GM23248 (cell line): Measurements from ENCODE around the gene SNIP1. TPM values are rescaled to one million over a fixed set of nuclear protein-coding genes. Genes with fewer than 3 reads are reported as not detected.
A peak's percentile ranks its signal among the peaks of the same experiment; 100 is the strongest.

Source experiments
- DNase-seq: peaks from one replicate; pipeline ENCODE4 v3.0.0-alpha.2; 2015
- H2AFZ ChIP-seq: fragments of 200-600 bp; sonication (generic); 2 replicates; pipeline ENCODE4 v1.6.1; 2016; ENCODE audit warnings: antibody characterized with exemption
- H3F3A ChIP-seq: fragments of 200-600 bp; sonication (generic); 2 replicates; pipeline ENCODE4 v1.6.1; 2016; ENCODE audit warnings: mild to moderate bottlenecking, antibody characterized with exemption, mixed run types; ENCODE audit not compliant: insufficient read depth
- H3K27ac ChIP-seq: fragments of 200-600 bp; sonication (generic); 2 replicates; pipeline ENCODE4 v1.5.1; 2016; ENCODE audit warnings: mild to moderate bottlenecking
- H3K27me3 ChIP-seq: fragments of 200-600 bp; sonication (generic); replicated peaks from 2 replicates; pipeline ENCODE4 v1.6.1; 2016; ENCODE audit warnings: mild to moderate bottlenecking; ENCODE audit not compliant: insufficient read depth
- H3K36me3 ChIP-seq: fragments of 200-600 bp; sonication (generic); 2 replicates; pipeline ENCODE4 v1.6.1; 2016; ENCODE audit warnings: low read depth, mild to moderate bottlenecking
- H3K4me1 ChIP-seq: fragments of 200-600 bp; sonication (generic); 2 replicates; pipeline ENCODE4 v1.6.1; 2016; ENCODE audit warnings: mild to moderate bottlenecking; ENCODE audit not compliant: insufficient read depth
- H3K4me2 ChIP-seq: fragments of 200-600 bp; sonication (generic); one replicate; pipeline ENCODE4 v1.6.1; 2016; ENCODE audit warnings: mild to moderate bottlenecking; ENCODE audit not compliant: unreplicated experiment
- H3K4me3 ChIP-seq: fragments of 200-600 bp; sonication (generic); 2 replicates; pipeline ENCODE4 v1.5.1; 2016; ENCODE audit warnings: mild to moderate bottlenecking
- H3K79me2 ChIP-seq: fragments of 200-600 bp; sonication (generic); 2 replicates; pipeline ENCODE4 v1.6.1; 2016; ENCODE audit warnings: mild to moderate bottlenecking; ENCODE audit not compliant: insufficient read depth
- H3K9ac ChIP-seq: fragments of 200-600 bp; sonication (generic); 2 replicates; pipeline ENCODE4 v1.6.1; 2016; ENCODE audit warnings: mild to moderate bottlenecking
- H3K9me2 ChIP-seq: fragments of 200-600 bp; sonication (generic); 2 replicates; pipeline ENCODE4 v1.6.1; 2016; ENCODE audit warnings: mixed run types, mild to moderate bottlenecking, moderate library complexity; ENCODE audit not compliant: insufficient read depth
- H3K9me3 ChIP-seq: fragments of 200-600 bp; sonication (generic); one replicate; pipeline ENCODE4 v1.6.1; 2017; ENCODE audit warnings: low read depth
- H4K20me1 ChIP-seq: fragments of 200-600 bp; sonication (generic); 2 replicates; pipeline ENCODE4 v1.6.0; 2016; ENCODE audit not compliant: insufficient read depth
- EZH2 ChIP-seq: fragments of 200-600 bp; sonication (generic); IDR thresholded peaks from 2 replicates; pipeline ENCODE4 v1.6.1; 2018; ENCODE audit warnings: antibody characterized with exemption, mild to moderate bottlenecking; ENCODE audit not compliant: insufficient read depth, poor library complexity, severe bottlenecking
- EZH2phosphoT487 ChIP-seq: fragments of 200-600 bp; sonication (generic); IDR thresholded peaks from 2 replicates; pipeline ENCODE4 v1.6.1; 2018; ENCODE audit warnings: antibody characterized with exemption, moderate library complexity, mild to moderate bottlenecking, low read depth; ENCODE audit not compliant: insufficient read depth
- WGBS, 2 experiments: methylation state at CpG; one replicate each; pipeline ENCODE4 v1.1.6; 2015 to 2017; ENCODE audit warnings: low lambda C conversion rate in 2 of 2, low coverage in 1 of 2; ENCODE audit errors: missing lambda C conversion rate in 2 of 2; 5-methylcytosine and 5-hydroxymethylcytosine counted together
- in situ Hi-C: fragments of 300-500 bp; cut with MboI; formaldehyde crosslinking; loops from 2 replicates; pipeline ENCODE4 v1.15.0; 2020
- polyA plus RNA-seq: library from polyadenylated mRNA; unstranded; fragments of >200 nt; fragmentation: Nextera tagmentation; extraction: Ambion mirVana; gene quantifications from 2 replicates; pipeline ENCODE4 v1.2.1, GENCODE V29; 2016
- total RNA-seq: library from RNA; depleted of rRNA; stranded (reverse); fragments of >200 nt; shearing (Covaris generic); gene quantifications from 2 replicates; pipeline ENCODE4 v1.2.3, GENCODE V29; 2014; rRNA removed

The SNIP1 gene
- total RNA-seq = 12.3 and 12.4 TPM in 2 replicates
- 7.4 and 9.8 TPM in 2 replicates for polyA plus RNA-seq

GRCh38 chr1:37553927-37554808, at the start of gene SNIP1:
Gene SNIP1, minus strand, starts transcription at chr1:37554293. Its CDS starts 64 bp downstream, at chr1:37554229.
- Histone ChIP-seq H3K79me2 (peaks cover 49% of the 10 kb centered on the region), H3K9me2 (no peaks in the 10 kb centered on the region), H3K27me3 (no peaks in the 10 kb centered on the region), H3K9ac (peak within 1 kb of the TSS; percentile 98), H3K4me1 (peaks cover 28% of the 10 kb centered on the region), H3K9me3 (no peaks in the 10 kb centered on the region), H3K4me3 (peak within 1 kb of the TSS; percentile 99), H3K27ac (peak within 1 kb of the TSS; percentile 82), H2AFZ (peak within 1 kb of the TSS; percentile 81), H4K20me1 (0 out of 2 replicates have a peak, but pooled peaks cover 3% of the 10 kb centered on the region), H3K36me3 (peaks cover 6% of the 10 kb centered on the region; the same call in 1 of the 2 replicates), H3F3A (peaks cover 22% of the 10 kb centered on the region), H3K4me2 (peak within 1 kb of the TSS; percentile 93)
- TF ChIP-seq EZH2 (no peak), EZH2phosphoT487 (no peak)
- DNase-seq = peak; percentile 98
- in situ Hi-C loops = no loop called here
- whole genome bisulfite sequencing, 2 experiments = 10 to 13% methylated on average over 42 to 54 of the region's 54 CpGs

- peaks cover 17% of the 10 kb centered on the region for H3K4me1 ChIP-seq
- no peaks in the 10 kb centered on the region for H3K9me2 ChIP-seq
- H3K4me2 ChIP-seq = no peak overlapping the region
- in situ Hi-C loops = no loop called here
- no peaks in the 10 kb centered on the region for H4K20me1 ChIP-seq
- WGBS, 2 experiments = 41 to 45% methylated on average over 8 of the region's 8 CpGs
- peaks cover 4% of the 10 kb centered on the region; the same call in 1 of the 2 replicates for H3F3A ChIP-seq
- H3K27ac ChIP-seq = no peak overlapping the region
- peak; percentile 74 for DNase-seq
- no peak overlapping the region for H2AFZ ChIP-seq
- no peaks in the 10 kb centered on the region for H3K9me3 ChIP-seq
- TF ChIP-seq EZH2phosphoT487 = no peak
- H3K9ac ChIP-seq = no peak overlapping the region
- no peak overlapping the region for H3K4me3 ChIP-seq
- no peaks in the 10 kb centered on the region for H3K79me2 ChIP-seq
- no peaks in the 10 kb centered on the region for H3K36me3 ChIP-seq
- H3K27me3 ChIP-seq = no peaks in the 10 kb centered on the region
These were observed 48.9 kb upstream of the SNIP1 start for GRCh38 chr1:37602750-37603694.

GRCh38 chr1:37601441-37601840, 47.3 kb upstream of the SNIP1 start:
- peaks cover 9% of the 10 kb centered on the region for H3F3A ChIP-seq

GRCh38 chr1:37599940-37600339, 45.8 kb upstream of the SNIP1 start:
- 57% methylated on average over 5 of the region's 5 CpGs for WGBS, 2 experiments
- H3K79me2 ChIP-seq = peaks cover 8% of the 10 kb centered on the region
- TF ChIP-seq EZH2phosphoT487 (no peak), EZH2 (no peak)
- in situ Hi-C loops = no loop called here
- no peak overlapping the region for H3K4me2 ChIP-seq
- no peak overlapping the region for H3K27ac ChIP-seq
- H3K9me2 ChIP-seq = no peaks in the 10 kb centered on the region
- H4K20me1 ChIP-seq = no peaks in the 10 kb centered on the region
- no peak overlapping the region for H3K4me3 ChIP-seq
- H3K9me3 ChIP-seq = no peaks in the 10 kb centered on the region
- no peaks in the 10 kb centered on the region for H3K27me3 ChIP-seq
- no peak overlapping the region for H3K9ac ChIP-seq
- H2AFZ ChIP-seq = no peak overlapping the region
- 0 out of 2 replicates have a peak, but pooled peaks cover 6% of the 10 kb centered on the region for H3K4me1 ChIP-seq
- DNase-seq = no peak
- no peaks in the 10 kb centered on the region for H3K36me3 ChIP-seq
- H3F3A ChIP-seq = peaks cover 9% of the 10 kb centered on the region; the same call in 1 of the 2 replicates

More at GRCh38 chr1:37601441-37601840, 47.3 kb upstream of the SNIP1 start:
- TF ChIP-seq EZH2 (no peak), EZH2phosphoT487 (no peak)
- peaks cover 14% of the 10 kb centered on the region for H3K4me1 ChIP-seq
- no peaks in the 10 kb centered on the region for H3K79me2 ChIP-seq
- no peak for DNase-seq
- H3K9me2 ChIP-seq = no peaks in the 10 kb centered on the region
- H4K20me1 ChIP-seq = no peaks in the 10 kb centered on the region
- in situ Hi-C loops = no loop called here
- H2AFZ ChIP-seq = no peak overlapping the region
- no peak overlapping the region for H3K9ac ChIP-seq
- H3K36me3 ChIP-seq = no peaks in the 10 kb centered on the region
- no peak overlapping the region for H3K4me3 ChIP-seq
- H3K4me2 ChIP-seq = no peak overlapping the region
- H3K9me3 ChIP-seq = no peaks in the 10 kb centered on the region
- no peak overlapping the region for H3K27ac ChIP-seq
- H3K27me3 ChIP-seq = no peaks in the 10 kb centered on the region
